Pancreas (tissue), 10 donors: ENCODE results near the gene PTPRR. TPM values are rescaled to one million over a fixed set of nuclear protein-coding genes. Genes with fewer than 3 reads are reported as not detected.

Experiments
- ATAC-seq, 4 donors: fragments of 200-7000 bp; cut with Tn5 transposase; one replicate each; pipeline versions ENCODE4 v1.8.0 to v1.9.1; 2020; ENCODE audit warnings: mild to moderate bottlenecking in 4 of 4, moderate library complexity in 4 of 4
- DNase-seq, 6 donors: peaks; one replicate each; pipeline ENCODE4 v3.0.0-alpha.2; 2020
- FAIRE-seq: peaks from 2 replicates; lab custom pipeline; 2012; peaks lifted over from hg19 to GRCh38; lab: Jason Lieb, UNC
- H3K27ac ChIP-seq, 4 donors: fragments of 200-600 bp; sonication (generic); 1 replicate in 3 of 4; 2 replicates in 1 of 4; pipeline versions ENCODE4 v1.5.0 to v1.8.0; 2020
- H3K27me3 ChIP-seq, 4 donors: fragments of 200-600 bp; one replicate each; pipeline ENCODE4 v1.8.0; 2021
- H3K36me3 ChIP-seq, 3 donors: fragments of 200-600 bp; sonication (generic) in 1 of 3; one replicate each; pipeline versions ENCODE4 v1.5.0 to v1.8.0; 2020 to 2021
- H3K4me1 ChIP-seq, 3 donors: fragments of 200-600 bp; one replicate each; pipeline ENCODE4 v1.8.0; 2021
- H3K4me3 ChIP-seq, 4 donors: fragments of 200-600 bp; sonication (generic) in 2 of 4; one replicate each; pipeline versions ENCODE4 v1.5.0 to v1.8.0; 2020 to 2021
- H3K9me3 ChIP-seq, 4 donors: fragments of 200-600 bp; one replicate each; pipeline ENCODE4 v1.8.0; 2021
- WGBS, 2 donors: extraction: QIAGEN DNeasy Blood & Tissue Kit; methylation state at CpG; one replicate each; pipeline ENCODE4 v1.1.7; 2013; 5-methylcytosine and 5-hydroxymethylcytosine counted together
- intact Hi-C, 3 donors: fragments of 100-400 bp; cut with DNase I; formaldehyde crosslinking; loops; one replicate each; pipeline versions ENCODE4 v1.11.1 to v1.14.2; 2022
- polyA plus RNA-seq, 2 donors: library from polyadenylated mRNA; stranded (reverse); fragments of 200-250 nt; gene quantifications; one replicate each; pipeline ENCODE4 v1.2.3, GENCODE V29; 2013
- total RNA-seq, 6 donors: library from RNA; stranded (reverse); fragmentation: NEBNext Ultra II Directional in 4 of 6; extraction: Animal tissue kit (Norgen Biotek cat#: 25700) in 4 of 6; gene quantifications; one replicate each; pipeline versions ENCODE4 v1.2.1 to v1.2.4, GENCODE V29; 2021 to 2023
- TF ChIP-seq, protein P1 (sequence below), 4 donors: fragments of 200-600 bp; sonication (generic) in 3 of 4; IDR thresholded peaks; one replicate each; pipeline versions ENCODE4 v1.5.0 to v1.8.0; 2021; ENCODE audit warnings: antibody characterized with exemption in 4 of 4
- donor health status: healthy with polysubstance abuse.
- donor health status: DM: no; HTN: no; CAD: no; lungs with moderate emphysema.
- donor health status: DM: no; HTN: no; CAD: no.
- donor health status: control.
- donor health status: control.
- donor health status: Bipolar disorder and iron deficiency.
- donor health status: DM: yes; HTN: yes; CAD: no.
- donor health status: DM: no; HTN: no; CAD: no.
- donor health status: DM: no; HTN: no; CAD: no.
- donor health status: DM: yes; HTN: yes; CAD: no.

The PTPRR gene
- total and polyA plus RNA-seq, 8 donors = 0.14 to 0.72 (median 0.23) TPM; not detected in 3

DNA sequence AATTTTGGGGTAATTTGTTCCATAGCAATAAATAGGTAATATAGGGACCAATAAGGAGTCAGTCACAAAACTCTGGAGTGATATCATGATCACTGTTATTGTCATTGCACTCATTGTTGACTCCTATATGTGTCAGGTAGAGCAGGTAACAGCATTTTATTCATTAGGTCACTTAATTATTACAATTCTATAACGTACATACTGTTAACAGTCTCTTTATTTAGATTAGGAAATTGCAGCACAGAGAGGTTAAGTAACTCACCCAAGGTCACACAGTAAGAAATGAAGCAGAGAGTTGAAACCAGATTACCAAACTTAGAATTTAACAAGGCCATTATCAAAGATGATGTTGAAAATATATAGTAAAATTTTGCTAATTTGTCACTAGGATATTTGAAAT, 233.6 kb downstream of the PTPRR start:
- Histone ChIP-seq H3K4me1 (no peaks in the 10 kb centered on the region), H3K4me3 (no peak overlapping the region), H3K27me3 (no peaks in the 10 kb centered on the region), H3K27ac (no peak overlapping the region), H3K36me3 (no peaks in the 10 kb centered on the region), H3K9me3 (no peaks in the 10 kb centered on the region)
- intact Hi-C loops = no loop called here
- ATAC-seq (no peak), DNase-seq (no peak), FAIRE-seq (no peak)
- TF ChIP-seq, protein P1, sequence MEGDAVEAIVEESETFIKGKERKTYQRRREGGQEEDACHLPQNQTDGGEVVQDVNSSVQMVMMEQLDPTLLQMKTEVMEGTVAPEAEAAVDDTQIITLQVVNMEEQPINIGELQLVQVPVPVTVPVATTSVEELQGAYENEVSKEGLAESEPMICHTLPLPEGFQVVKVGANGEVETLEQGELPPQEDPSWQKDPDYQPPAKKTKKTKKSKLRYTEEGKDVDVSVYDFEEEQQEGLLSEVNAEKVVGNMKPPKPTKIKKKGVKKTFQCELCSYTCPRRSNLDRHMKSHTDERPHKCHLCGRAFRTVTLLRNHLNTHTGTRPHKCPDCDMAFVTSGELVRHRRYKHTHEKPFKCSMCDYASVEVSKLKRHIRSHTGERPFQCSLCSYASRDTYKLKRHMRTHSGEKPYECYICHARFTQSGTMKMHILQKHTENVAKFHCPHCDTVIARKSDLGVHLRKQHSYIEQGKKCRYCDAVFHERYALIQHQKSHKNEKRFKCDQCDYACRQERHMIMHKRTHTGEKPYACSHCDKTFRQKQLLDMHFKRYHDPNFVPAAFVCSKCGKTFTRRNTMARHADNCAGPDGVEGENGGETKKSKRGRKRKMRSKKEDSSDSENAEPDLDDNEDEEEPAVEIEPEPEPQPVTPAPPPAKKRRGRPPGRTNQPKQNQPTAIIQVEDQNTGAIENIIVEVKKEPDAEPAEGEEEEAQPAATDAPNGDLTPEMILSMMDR (IDR thresholded peaks at IDR 0.05) = no peak
- WGBS, 2 donors = 19 to 33% methylated on average over 1 of the region's 1 CpG

DNA sequence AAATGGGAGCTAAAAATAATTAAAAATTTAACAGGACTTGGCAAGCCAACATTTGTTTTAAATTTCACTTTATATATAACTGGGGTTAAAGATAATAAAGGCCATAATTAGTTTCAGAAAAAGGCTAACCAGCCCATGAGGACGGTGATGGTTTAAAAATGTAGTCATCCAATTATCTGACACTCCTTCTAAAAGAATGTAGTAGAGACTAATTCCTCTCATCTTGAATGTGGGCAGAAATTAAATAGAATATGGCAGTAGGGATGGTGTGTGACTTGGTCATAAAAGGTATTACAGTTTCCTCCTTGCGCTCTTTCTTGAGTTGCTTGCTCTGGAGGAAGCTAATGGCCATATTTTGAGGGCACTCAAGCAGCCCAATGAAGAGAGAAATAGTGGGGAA, 234.2 kb downstream of the PTPRR start:
- no peaks in the 10 kb centered on the region for H3K27me3 ChIP-seq
- intact Hi-C loops = no loop called here
- H3K36me3 ChIP-seq = no peaks in the 10 kb centered on the region
- TF ChIP-seq, protein P1 (IDR thresholded peaks at IDR 0.05) = no peak
- no peak for FAIRE-seq
- no peaks in the 10 kb centered on the region for H3K4me1 ChIP-seq
- ATAC-seq = no peak
- H3K9me3 ChIP-seq = no peaks in the 10 kb centered on the region
- H3K27ac ChIP-seq = no peak overlapping the region
- H3K4me3 ChIP-seq = no peak overlapping the region
- DNase-seq = no peak
- 89% methylated on average over 2 of the region's 2 CpGs for WGBS, 2 donors

DNA sequence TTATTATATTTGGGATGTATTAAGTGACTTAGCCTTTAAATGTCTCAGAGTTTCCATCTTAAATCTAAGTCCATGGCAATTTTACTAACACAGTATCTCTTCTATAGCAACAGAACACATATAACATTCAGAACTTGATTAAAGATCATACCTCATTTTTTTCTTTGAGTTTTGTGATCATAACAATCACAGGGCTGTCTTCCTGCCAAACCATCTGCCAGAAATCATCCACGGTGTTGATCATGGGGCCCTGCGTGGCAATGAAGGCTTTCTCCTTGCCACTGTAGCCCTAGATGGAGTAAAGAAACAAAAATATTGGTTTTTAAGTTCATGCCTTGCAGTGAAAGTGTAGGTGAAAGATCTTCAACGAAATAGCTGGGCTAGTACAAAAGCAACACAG, 236.6 kb downstream of the PTPRR start:
- H3K36me3 ChIP-seq = no peaks in the 10 kb centered on the region
- FAIRE-seq (no peak), ATAC-seq (no peak), DNase-seq (no peak)
- H3K4me1 ChIP-seq = no peaks in the 10 kb centered on the region
- TF ChIP-seq, protein P1 (IDR thresholded peaks at IDR 0.05) = no peak
- no peak overlapping the region for H3K4me3 ChIP-seq
- H3K9me3 ChIP-seq = no peaks in the 10 kb centered on the region
- H3K27ac ChIP-seq = no peak overlapping the region
- no peaks in the 10 kb centered on the region for H3K27me3 ChIP-seq
- 65 to 78% methylated on average over 3 of the region's 3 CpGs for WGBS, 2 donors
- intact Hi-C loops = no loop called here

DNA sequence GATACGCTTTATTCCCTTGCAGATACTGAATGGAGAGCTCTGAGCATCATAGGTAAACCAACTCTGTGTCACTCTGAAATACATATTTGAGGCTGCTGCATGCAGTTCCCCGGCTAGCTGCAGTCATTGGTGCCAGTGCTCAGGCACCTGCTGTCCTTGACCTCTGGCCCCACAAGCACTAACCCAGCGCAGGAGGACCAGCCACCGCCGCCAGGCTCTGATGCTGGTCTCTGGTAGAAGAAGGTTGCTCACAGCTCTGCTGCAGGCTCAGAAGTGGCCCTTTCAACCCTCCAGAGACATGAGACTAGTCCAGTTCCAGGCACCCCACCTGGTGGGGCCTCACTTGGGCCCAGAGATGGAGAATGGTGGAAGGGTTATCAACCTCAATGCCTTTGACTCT, 248.8 kb downstream of the PTPRR start:
- no peak for FAIRE-seq
- WGBS, 2 donors = 76 to 80% methylated on average over 5 of the region's 5 CpGs
- H3K9me3 ChIP-seq = no peaks in the 10 kb centered on the region
- intact Hi-C loops = no loop called here
- no peak for ATAC-seq
- no peak overlapping the region for H3K4me3 ChIP-seq
- H3K4me1 ChIP-seq = no peaks in the 10 kb centered on the region
- H3K27me3 ChIP-seq = no peaks in the 10 kb centered on the region
- H3K36me3 ChIP-seq = no peaks in the 10 kb centered on the region
- no peak overlapping the region for H3K27ac ChIP-seq
- no peak for DNase-seq
- TF ChIP-seq, protein P1 (IDR thresholded peaks at IDR 0.05) = no peak

DNA sequence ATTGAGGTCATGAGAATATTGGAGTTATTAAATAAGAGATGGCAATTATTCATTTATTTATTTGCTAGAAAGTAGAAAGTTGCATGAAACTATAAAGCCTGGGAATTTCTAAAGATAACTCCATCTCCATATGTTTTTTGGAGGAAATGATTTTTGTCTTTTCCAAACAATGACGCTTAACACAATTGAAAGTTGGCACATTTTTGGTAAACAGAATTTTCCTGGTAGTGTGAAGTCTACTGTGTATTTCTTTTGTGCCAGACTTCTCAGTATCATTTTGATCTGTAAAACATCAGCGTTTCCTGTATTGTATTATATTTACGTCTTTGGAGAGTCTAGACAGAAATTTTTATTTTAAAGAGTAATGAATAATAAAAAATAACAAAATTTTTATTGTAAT, 249.6 kb downstream of the PTPRR start:
- FAIRE-seq (no peak), ATAC-seq (no peak), DNase-seq (no peak)
- intact Hi-C loops = no loop called here
- TF ChIP-seq, protein P1 (IDR thresholded peaks at IDR 0.05) = no peak
- H3K27ac ChIP-seq = no peak overlapping the region
- no peak overlapping the region for H3K4me3 ChIP-seq
- H3K27me3 ChIP-seq = no peaks in the 10 kb centered on the region
- H3K4me1 ChIP-seq = no peaks in the 10 kb centered on the region
- H3K36me3 ChIP-seq = no peaks in the 10 kb centered on the region
- WGBS, 2 donors = 71 to 85% methylated on average over 3 of the region's 3 CpGs
- H3K9me3 ChIP-seq = no peaks in the 10 kb centered on the region
